Liver (tissue), 3 donors: Measurements from ENCODE around the gene ANAPC10.

Source experiments
- EGR1 ChIP-seq, 2 donors: IDR thresholded peaks; 2 replicates each; pipeline ENCODE4 v1.6.1; 2016 to 2018; ENCODE audit warnings: antibody characterized with exemption in 2 of 2, low read depth in 2 of 2
- GABPA ChIP-seq, 2 donors: IDR thresholded peaks in 1 of 2; conservative IDR thresholded peaks in 1 of 2; 2 replicates each; pipeline ENCODE4 v1.6.1; 2016; ENCODE audit warnings: antibody characterized with exemption in 2 of 2, mild to moderate bottlenecking in 1 of 2, moderate library complexity in 1 of 2
- JUND ChIP-seq, 2 donors: IDR thresholded peaks; 2 replicates each; pipeline ENCODE4 v1.6.1; 2016; ENCODE audit warnings: antibody characterized with exemption in 2 of 2
- RAD21 ChIP-seq, 2 donors: IDR thresholded peaks; 2 replicates each; pipeline ENCODE4 v1.6.1; 2016; ENCODE audit warnings: antibody characterized with exemption in 2 of 2, mild to moderate bottlenecking in 2 of 2
- SP1 ChIP-seq: IDR thresholded peaks from 2 replicates; pipeline ENCODE4 v1.6.1; 2018; ENCODE audit warnings: antibody characterized with exemption, mild to moderate bottlenecking
- TAF1 ChIP-seq: conservative IDR thresholded peaks from 2 replicates; pipeline ENCODE4 v1.6.1; 2016; ENCODE audit warnings: antibody characterized with exemption, mild to moderate bottlenecking
- YY1 ChIP-seq: IDR thresholded peaks from 2 replicates; pipeline ENCODE4 v1.6.1; 2016; ENCODE audit warnings: antibody characterized with exemption, mild to moderate bottlenecking
- TF ChIP-seq, protein P1 (sequence below): fragments of 150-350 bp; IDR thresholded peaks from 2 replicates; pipeline ENCODE4 v1.5.1; 2017; ENCODE audit warnings: improper control_type of control experiment, low read depth, low read length; ENCODE audit not compliant: missing input control
- TF ChIP-seq, protein P2 (sequence below): IDR thresholded peaks from 2 replicates; pipeline ENCODE4 v1.6.1; 2016; ENCODE audit warnings: antibody characterized with exemption
- TF ChIP-seq, protein P3 (sequence below): IDR thresholded peaks from 2 replicates; pipeline ENCODE4 v1.6.1; 2016; ENCODE audit warnings: antibody characterized with exemption, mild to moderate bottlenecking
- donor health status: healthy.
- donor health status: healthy.

DNA sequence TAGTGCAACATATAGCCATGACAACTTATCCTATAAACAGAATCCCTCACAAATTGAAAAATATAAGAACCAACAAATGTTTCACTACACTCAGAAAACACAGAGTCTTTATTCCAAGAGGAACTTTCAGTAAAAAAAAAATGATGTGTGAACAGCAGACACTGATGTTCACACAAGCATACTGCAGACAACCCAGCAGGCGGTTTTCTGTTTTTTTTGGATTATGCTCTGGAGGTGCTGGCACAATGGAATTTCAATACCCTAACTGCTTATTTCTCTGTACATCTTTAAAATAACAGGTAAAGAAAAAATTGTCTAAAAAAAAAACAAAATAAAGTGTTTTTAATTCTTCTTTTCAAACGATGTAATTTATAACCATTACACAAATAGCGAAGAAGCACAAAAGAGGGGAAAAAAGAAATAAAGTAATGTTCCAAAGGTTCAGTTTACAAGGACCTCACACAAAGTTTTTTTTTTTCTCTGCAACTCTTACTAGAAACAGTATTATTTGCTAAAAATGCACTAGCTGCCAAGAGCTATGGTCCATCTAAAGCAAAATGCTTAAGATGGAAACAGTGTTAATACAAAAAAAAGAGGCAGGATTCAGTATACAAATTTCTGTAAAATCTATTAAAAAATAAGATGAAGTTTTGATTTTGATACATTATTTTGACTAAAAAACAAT, 55.3 kb downstream of the ANAPC10 start:
- TF ChIP-seq, protein P1, sequence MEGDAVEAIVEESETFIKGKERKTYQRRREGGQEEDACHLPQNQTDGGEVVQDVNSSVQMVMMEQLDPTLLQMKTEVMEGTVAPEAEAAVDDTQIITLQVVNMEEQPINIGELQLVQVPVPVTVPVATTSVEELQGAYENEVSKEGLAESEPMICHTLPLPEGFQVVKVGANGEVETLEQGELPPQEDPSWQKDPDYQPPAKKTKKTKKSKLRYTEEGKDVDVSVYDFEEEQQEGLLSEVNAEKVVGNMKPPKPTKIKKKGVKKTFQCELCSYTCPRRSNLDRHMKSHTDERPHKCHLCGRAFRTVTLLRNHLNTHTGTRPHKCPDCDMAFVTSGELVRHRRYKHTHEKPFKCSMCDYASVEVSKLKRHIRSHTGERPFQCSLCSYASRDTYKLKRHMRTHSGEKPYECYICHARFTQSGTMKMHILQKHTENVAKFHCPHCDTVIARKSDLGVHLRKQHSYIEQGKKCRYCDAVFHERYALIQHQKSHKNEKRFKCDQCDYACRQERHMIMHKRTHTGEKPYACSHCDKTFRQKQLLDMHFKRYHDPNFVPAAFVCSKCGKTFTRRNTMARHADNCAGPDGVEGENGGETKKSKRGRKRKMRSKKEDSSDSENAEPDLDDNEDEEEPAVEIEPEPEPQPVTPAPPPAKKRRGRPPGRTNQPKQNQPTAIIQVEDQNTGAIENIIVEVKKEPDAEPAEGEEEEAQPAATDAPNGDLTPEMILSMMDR: no peak
- TF ChIP-seq, protein P2, sequence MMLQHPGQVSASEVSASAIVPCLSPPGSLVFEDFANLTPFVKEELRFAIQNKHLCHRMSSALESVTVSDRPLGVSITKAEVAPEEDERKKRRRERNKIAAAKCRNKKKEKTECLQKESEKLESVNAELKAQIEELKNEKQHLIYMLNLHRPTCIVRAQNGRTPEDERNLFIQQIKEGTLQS: no peak
- TF ChIP-seq, protein P3, sequence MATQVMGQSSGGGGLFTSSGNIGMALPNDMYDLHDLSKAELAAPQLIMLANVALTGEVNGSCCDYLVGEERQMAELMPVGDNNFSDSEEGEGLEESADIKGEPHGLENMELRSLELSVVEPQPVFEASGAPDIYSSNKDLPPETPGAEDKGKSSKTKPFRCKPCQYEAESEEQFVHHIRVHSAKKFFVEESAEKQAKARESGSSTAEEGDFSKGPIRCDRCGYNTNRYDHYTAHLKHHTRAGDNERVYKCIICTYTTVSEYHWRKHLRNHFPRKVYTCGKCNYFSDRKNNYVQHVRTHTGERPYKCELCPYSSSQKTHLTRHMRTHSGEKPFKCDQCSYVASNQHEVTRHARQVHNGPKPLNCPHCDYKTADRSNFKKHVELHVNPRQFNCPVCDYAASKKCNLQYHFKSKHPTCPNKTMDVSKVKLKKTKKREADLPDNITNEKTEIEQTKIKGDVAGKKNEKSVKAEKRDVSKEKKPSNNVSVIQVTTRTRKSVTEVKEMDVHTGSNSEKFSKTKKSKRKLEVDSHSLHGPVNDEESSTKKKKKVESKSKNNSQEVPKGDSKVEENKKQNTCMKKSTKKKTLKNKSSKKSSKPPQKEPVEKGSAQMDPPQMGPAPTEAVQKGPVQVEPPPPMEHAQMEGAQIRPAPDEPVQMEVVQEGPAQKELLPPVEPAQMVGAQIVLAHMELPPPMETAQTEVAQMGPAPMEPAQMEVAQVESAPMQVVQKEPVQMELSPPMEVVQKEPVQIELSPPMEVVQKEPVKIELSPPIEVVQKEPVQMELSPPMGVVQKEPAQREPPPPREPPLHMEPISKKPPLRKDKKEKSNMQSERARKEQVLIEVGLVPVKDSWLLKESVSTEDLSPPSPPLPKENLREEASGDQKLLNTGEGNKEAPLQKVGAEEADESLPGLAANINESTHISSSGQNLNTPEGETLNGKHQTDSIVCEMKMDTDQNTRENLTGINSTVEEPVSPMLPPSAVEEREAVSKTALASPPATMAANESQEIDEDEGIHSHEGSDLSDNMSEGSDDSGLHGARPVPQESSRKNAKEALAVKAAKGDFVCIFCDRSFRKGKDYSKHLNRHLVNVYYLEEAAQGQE: no peak
- TF ChIP-seq TAF1 (no peak), RAD21 (IDR thresholded peaks at IDR 0.05) (no peak), YY1 (no peak), GABPA (IDR thresholded peaks at IDR 0.05 in 1 of 2, conservative IDR thresholded peaks at IDR 0.05 in 1 of 2) (no peak), JUND (IDR thresholded peaks at IDR 0.05) (no peak), SP1 (no peak), EGR1 (IDR thresholded peaks at IDR 0.05; ENCODE audit: low read depth in 2 of 2) (no peak)
